ENCODE data around the gene CIAO3. TPM values are rescaled to one million over a fixed set of nuclear protein-coding genes. Genes with fewer than 3 reads are reported as not detected.

The CIAO3 gene
- polyA plus RNA-seq, 1 experiment, result 14.4 TPM

DNA sequence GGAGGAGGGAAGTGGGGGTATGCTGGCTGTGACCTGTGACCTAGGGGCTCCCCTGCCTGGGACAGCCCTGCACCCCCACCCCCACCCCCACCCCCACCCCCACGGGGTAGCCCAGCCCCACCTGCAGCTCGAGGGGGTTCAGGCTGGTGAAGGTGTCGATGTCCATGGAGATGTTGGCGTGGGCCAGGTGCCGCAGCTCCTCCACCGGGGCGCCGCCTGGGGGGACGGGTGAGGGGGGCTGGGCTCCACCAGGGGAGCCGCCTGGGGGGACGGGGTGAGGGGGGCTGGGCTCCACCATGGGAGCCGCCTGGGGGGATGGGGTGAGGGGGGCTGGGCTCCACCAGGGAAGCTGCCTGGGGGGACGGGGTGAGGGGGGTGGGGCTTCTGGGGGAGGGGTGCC, 29.6 kb upstream of the CIAO3 start:
- CTCF ChIA-PET, result no interaction called here
- TF ChIP-seq, protein P1, sequence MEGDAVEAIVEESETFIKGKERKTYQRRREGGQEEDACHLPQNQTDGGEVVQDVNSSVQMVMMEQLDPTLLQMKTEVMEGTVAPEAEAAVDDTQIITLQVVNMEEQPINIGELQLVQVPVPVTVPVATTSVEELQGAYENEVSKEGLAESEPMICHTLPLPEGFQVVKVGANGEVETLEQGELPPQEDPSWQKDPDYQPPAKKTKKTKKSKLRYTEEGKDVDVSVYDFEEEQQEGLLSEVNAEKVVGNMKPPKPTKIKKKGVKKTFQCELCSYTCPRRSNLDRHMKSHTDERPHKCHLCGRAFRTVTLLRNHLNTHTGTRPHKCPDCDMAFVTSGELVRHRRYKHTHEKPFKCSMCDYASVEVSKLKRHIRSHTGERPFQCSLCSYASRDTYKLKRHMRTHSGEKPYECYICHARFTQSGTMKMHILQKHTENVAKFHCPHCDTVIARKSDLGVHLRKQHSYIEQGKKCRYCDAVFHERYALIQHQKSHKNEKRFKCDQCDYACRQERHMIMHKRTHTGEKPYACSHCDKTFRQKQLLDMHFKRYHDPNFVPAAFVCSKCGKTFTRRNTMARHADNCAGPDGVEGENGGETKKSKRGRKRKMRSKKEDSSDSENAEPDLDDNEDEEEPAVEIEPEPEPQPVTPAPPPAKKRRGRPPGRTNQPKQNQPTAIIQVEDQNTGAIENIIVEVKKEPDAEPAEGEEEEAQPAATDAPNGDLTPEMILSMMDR (IDR thresholded peaks at IDR 0.05; ENCODE audit: low read depth, low read length), result no peak
- POLR2A ChIA-PET, result no interaction called here

DNA sequence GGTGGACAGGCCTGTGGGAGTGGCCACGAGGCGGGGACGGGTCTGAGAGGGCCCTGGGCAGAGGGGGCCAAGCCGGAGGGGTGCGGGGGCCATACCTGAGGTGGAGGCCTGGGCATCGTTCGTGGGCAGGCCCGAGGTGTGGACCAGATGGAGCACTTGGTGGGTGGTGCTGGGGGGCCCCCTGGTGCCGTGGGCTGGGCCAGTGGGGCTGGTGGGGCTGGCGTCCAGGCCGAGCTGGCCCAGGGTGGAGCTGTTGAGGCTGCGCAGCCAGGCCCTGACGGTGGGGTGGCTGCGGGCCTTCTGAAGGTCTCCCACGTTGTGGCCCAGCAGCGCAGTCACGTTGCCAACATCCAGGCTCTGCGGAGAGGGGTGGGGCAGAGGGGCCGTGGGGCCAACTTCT, 29.1 kb upstream of the CIAO3 start:
- Histone ChIP-seq H3K4me3 (ENCODE audit: low read depth, low read length) (no peak overlapping the region), H3K27me3 (ENCODE audit: control insufficient read depth, insufficient read depth, low read length) (no peaks in the 10 kb centered on the region), H3K27ac (ENCODE audit: low read depth, low read length) (no peak overlapping the region), H3K9me3 (ENCODE audit: control insufficient read depth, insufficient read depth, low read length) (no peaks in the 10 kb centered on the region; the same call in 1 of the 2 replicates)
- POLR2A ChIA-PET, result no interaction called here
- CTCF ChIA-PET, result no interaction called here
- DNase-seq (ENCODE audit: low read depth, low spot score), result no peak
- TF ChIP-seq, protein P1 (IDR thresholded peaks at IDR 0.05; ENCODE audit: low read depth, low read length), result no peak

More for the DNA sequence above, 29.6 kb upstream of the CIAO3 start:
- no peak for DNase-seq (ENCODE audit: low read depth, low spot score)
- Histone ChIP-seq H3K9me3 (ENCODE audit: control insufficient read depth, insufficient read depth, low read length) (no peaks in the 10 kb centered on the region; the same call in 1 of the 2 replicates), H3K4me3 (ENCODE audit: low read depth, low read length) (no peak overlapping the region), H3K27me3 (ENCODE audit: control insufficient read depth, insufficient read depth, low read length) (no peaks in the 10 kb centered on the region), H3K27ac (ENCODE audit: low read depth, low read length) (no peak overlapping the region)

DNA sequence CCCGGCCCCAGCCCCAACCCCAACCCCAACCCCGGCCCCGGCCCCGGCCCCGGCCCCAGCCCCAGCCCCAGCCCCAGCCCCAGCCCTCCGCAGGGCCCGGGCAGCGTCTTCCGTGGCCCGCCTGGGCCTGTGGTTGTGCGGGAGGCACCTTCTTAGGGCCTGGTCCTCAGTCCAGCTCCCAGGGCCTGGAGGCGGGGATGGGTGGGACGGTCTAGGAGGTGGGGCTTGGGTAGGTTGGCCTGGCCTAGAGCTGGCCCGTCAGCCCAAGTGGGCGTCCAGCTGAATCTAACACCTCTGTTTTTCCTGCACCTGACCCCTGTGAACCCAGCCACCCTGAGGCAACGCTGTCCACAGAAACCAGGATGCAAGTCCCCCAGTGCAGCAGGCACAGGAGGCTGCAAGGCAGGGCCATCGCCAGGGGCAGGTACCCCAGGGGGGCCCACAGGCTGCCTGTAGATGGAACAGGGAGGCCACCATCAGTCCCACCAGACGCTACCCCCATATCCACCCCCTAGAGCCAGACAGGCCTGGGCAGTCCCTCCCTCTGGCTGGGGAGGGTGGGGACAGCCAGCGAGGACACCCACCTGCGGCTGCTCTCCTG, 28.5 kb upstream of the CIAO3 start:
- DNase-seq (ENCODE audit: low read depth, low spot score), result no peak
- H3K27me3 ChIP-seq (ENCODE audit: control insufficient read depth, insufficient read depth, low read length), result no peaks in the 10 kb centered on the region
- CTCF ChIA-PET, result no interaction called here
- no peaks in the 10 kb centered on the region; the same call in 1 of the 2 replicates for H3K9me3 ChIP-seq (ENCODE audit: control insufficient read depth, insufficient read depth, low read length)
- POLR2A ChIA-PET, result no interaction called here
- TF ChIP-seq, protein P1 (IDR thresholded peaks at IDR 0.05; ENCODE audit: low read depth, low read length), result no peak
- no peak overlapping the region for H3K27ac ChIP-seq (ENCODE audit: low read depth, low read length)
- no peak overlapping the region for H3K4me3 ChIP-seq (ENCODE audit: low read depth, low read length)

DNA sequence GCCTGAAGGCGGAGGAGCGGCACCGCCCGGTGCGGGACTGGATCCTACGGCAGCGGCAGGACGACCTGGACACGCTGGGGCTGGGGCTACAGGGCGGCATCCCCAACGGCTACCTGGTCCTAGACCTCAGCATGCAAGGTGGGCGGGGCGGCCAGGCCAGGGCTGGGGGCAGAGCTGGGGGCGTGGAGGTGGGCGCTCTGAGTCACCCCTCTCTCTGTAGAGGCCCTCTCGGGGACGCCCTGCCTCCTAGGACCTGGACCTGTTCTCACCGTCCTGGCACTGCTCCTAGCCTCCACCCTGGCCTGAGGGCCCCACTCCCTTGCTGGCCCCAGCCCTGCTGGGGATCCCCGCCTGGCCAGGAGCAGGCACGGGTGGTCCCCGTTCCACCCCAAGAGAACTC, 27.6 kb upstream of the CIAO3 start:
- Histone ChIP-seq H3K4me3 (ENCODE audit: low read depth, low read length) (no peak overlapping the region), H3K9me3 (ENCODE audit: control insufficient read depth, insufficient read depth, low read length) (no peaks in the 10 kb centered on the region; the same call in 1 of the 2 replicates), H3K27me3 (ENCODE audit: control insufficient read depth, insufficient read depth, low read length) (no peaks in the 10 kb centered on the region), H3K27ac (ENCODE audit: low read depth, low read length) (no peak overlapping the region)
- TF ChIP-seq, protein P1 (IDR thresholded peaks at IDR 0.05; ENCODE audit: low read depth, low read length), result no peak
- ChIA-PET POLR2A (no interaction called here), CTCF (no interaction called here)
- no peak for DNase-seq (ENCODE audit: low read depth, low spot score)

DNA sequence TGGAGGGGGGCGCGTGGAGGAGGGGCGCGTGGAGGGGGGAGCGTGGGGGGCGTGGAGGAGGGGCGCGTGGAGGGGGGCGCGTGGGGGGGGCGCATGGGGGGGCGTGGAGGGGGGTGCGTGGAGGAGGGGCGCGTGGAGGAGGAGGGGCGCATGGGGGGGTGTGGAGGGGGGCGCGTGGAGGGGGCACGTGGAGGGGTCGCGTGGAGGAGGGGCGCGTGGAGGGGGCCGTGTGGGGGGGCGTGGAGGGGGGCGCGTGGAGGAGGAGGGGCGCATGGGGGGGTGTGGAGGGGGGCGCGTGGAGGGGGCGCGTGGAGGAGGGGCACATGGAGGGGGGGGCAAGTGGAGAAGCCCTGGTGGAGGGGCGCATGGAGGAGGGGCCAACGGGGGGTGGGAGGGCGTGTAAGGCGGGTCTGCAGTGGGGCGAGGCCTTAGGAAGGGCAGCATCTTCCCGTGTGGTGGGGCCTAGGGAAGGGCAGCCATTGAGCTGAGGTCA, 27.0 kb upstream of the CIAO3 start:
- Histone ChIP-seq H3K27ac (ENCODE audit: low read depth, low read length) (no peak overlapping the region), H3K9me3 (ENCODE audit: control insufficient read depth, insufficient read depth, low read length) (no peaks in the 10 kb centered on the region; the same call in 1 of the 2 replicates), H3K27me3 (ENCODE audit: control insufficient read depth, insufficient read depth, low read length) (no peaks in the 10 kb centered on the region), H3K4me3 (ENCODE audit: low read depth, low read length) (no peak overlapping the region)
- CTCF ChIA-PET, result no interaction called here
- POLR2A ChIA-PET, result no interaction called here
- TF ChIP-seq, protein P1 (IDR thresholded peaks at IDR 0.05; ENCODE audit: low read depth, low read length), result no peak
- no peak for DNase-seq (ENCODE audit: low read depth, low spot score)
